Endothelial cell (in vitro differentiated cells): ENCODE measurements around the gene CLEC20A. TPM values are rescaled to one million over a fixed set of nuclear protein-coding genes. Genes with fewer than 3 reads are reported as not detected.

Experiments used
- DNase-seq: peaks from one replicate; pipeline ENCODE4 v3.0.0; 2021; ENCODE audit warnings: low spot score
- H3K27ac Mint-ChIP-seq: one replicate; pipeline ENCODE4 v1.8.0; 2021; ENCODE audit warnings: mixed read lengths, inconsistent platforms; ENCODE audit not compliant: unreplicated experiment
- H3K27me3 Mint-ChIP-seq: one replicate; pipeline ENCODE4 v1.8.0; 2021; ENCODE audit warnings: mild to moderate bottlenecking, moderate library complexity, mixed read lengths, inconsistent platforms; ENCODE audit not compliant: unreplicated experiment
- H3K36me3 Mint-ChIP-seq: one replicate; pipeline ENCODE4 v1.8.0; 2021; ENCODE audit warnings: mild to moderate bottlenecking, low read depth, mixed read lengths, inconsistent platforms; ENCODE audit not compliant: unreplicated experiment
- H3K4me1 Mint-ChIP-seq: one replicate; pipeline ENCODE4 v1.8.0; 2021; ENCODE audit warnings: mild to moderate bottlenecking, mixed read lengths, inconsistent platforms; ENCODE audit not compliant: unreplicated experiment
- H3K4me3 Mint-ChIP-seq: one replicate; pipeline ENCODE4 v1.8.0; 2021; ENCODE audit warnings: mild to moderate bottlenecking, mixed read lengths, inconsistent platforms; ENCODE audit not compliant: unreplicated experiment
- H3K9me3 Mint-ChIP-seq: one replicate; pipeline ENCODE4 v1.8.0; 2021; ENCODE audit warnings: mixed read lengths, inconsistent platforms; ENCODE audit not compliant: unreplicated experiment
- CTCF ChIP-seq: fragments of 200-600 bp; sonication (generic); IDR thresholded peaks from one replicate; pipeline ENCODE4 v1.5.0; 2021; ENCODE audit warnings: antibody characterized with exemption; ENCODE audit not compliant: unreplicated experiment
- total RNA-seq: library from RNA; stranded (reverse); fragmentation: NEBNext Ultra II Directional; extraction: Animal tissue kit (Norgen Biotek cat#: 25700); gene quantifications from one replicate; pipeline ENCODE4 v1.2.1, GENCODE V29; 2021; ENCODE audit not compliant: unreplicated experiment

The CLEC20A gene
- total RNA-seq, 1 donor from 2014 or later: not detected

GRCh38 chr1:178477841-178478240 lies 18.9 kb downstream of the CLEC20A start:
- Mint-ChIP-seq H3K27me3 (peaks cover 5% of the 10 kb centered on the region), H3K4me1 (peaks cover 23% of the 10 kb centered on the region), H3K4me3 (no peak overlapping the region)

GRCh38 chr1:178477373-178477772 lies 19.4 kb downstream of the CLEC20A start:
- no peak overlapping the region for H3K27ac Mint-ChIP-seq
- no peak overlapping the region for H3K4me3 Mint-ChIP-seq
- TF ChIP-seq CTCF: no peak

More at GRCh38 chr1:178477841-178478240, 18.9 kb downstream of the CLEC20A start:
- Mint-ChIP-seq H3K36me3 (peaks cover 53% of the 10 kb centered on the region), H3K9me3 (no peaks in the 10 kb centered on the region), H3K27ac (no peak overlapping the region)
- no peak for TF ChIP-seq CTCF
- DNase-seq: no peak

GRCh38 chr1:178472531-178472930 lies 24.2 kb downstream of the CLEC20A start:
- no peaks in the 10 kb centered on the region for H3K27me3 Mint-ChIP-seq
- peaks cover 28% of the 10 kb centered on the region for H3K4me1 Mint-ChIP-seq
- TF ChIP-seq CTCF: no peak
- no peak overlapping the region for H3K4me3 Mint-ChIP-seq
- DNase-seq: no peak
- H3K9me3 Mint-ChIP-seq: no peaks in the 10 kb centered on the region
- H3K27ac Mint-ChIP-seq: no peak overlapping the region
- H3K36me3 Mint-ChIP-seq: peaks cover 55% of the 10 kb centered on the region

More at GRCh38 chr1:178477373-178477772, 19.4 kb downstream of the CLEC20A start:
- peaks cover 28% of the 10 kb centered on the region for H3K4me1 Mint-ChIP-seq
- H3K9me3 Mint-ChIP-seq: no peaks in the 10 kb centered on the region
- H3K36me3 Mint-ChIP-seq: peaks cover 53% of the 10 kb centered on the region
- peaks cover 5% of the 10 kb centered on the region for H3K27me3 Mint-ChIP-seq
- DNase-seq: no peak

- no peaks in the 10 kb centered on the region for H3K9me3 Mint-ChIP-seq
- DNase-seq: no peak
- no peak overlapping the region for H3K27ac Mint-ChIP-seq
- TF ChIP-seq CTCF: no peak
- peaks cover 4% of the 10 kb centered on the region for H3K27me3 Mint-ChIP-seq
- peaks cover 30% of the 10 kb centered on the region for H3K4me1 Mint-ChIP-seq
- no peak overlapping the region for H3K4me3 Mint-ChIP-seq
- H3K36me3 Mint-ChIP-seq: peaks cover 55% of the 10 kb centered on the region
Observed at GRCh38 chr1:178470411-178470960, 26.3 kb downstream of the CLEC20A start.

GRCh38 chr1:178467837-178468236 lies 28.9 kb downstream of the CLEC20A start:
- H3K27me3 Mint-ChIP-seq: peaks cover 4% of the 10 kb centered on the region
- no peak for DNase-seq
- no peaks in the 10 kb centered on the region for H3K9me3 Mint-ChIP-seq
- no peak overlapping the region for H3K4me3 Mint-ChIP-seq
- peaks cover 42% of the 10 kb centered on the region for H3K36me3 Mint-ChIP-seq
- no peak overlapping the region for H3K27ac Mint-ChIP-seq
- peaks cover 27% of the 10 kb centered on the region for H3K4me1 Mint-ChIP-seq
- TF ChIP-seq CTCF: no peak
